ENCODE data around the gene OR2AJ1.

OR2AJ1 gene, protein sequence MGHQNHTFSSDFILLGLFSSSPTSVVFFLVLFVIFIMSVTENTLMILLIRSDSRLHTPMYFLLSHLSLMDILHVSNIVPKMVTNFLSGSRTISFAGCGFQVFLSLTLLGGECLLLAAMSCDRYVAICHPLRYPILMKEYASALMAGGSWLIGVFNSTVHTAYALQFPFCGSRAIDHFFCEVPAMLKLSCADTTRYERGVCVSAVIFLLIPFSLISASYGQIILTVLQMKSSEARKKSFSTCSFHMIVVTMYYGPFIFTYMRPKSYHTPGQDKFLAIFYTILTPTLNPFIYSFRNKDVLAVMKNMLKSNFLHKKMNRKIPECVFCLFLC

DNA sequence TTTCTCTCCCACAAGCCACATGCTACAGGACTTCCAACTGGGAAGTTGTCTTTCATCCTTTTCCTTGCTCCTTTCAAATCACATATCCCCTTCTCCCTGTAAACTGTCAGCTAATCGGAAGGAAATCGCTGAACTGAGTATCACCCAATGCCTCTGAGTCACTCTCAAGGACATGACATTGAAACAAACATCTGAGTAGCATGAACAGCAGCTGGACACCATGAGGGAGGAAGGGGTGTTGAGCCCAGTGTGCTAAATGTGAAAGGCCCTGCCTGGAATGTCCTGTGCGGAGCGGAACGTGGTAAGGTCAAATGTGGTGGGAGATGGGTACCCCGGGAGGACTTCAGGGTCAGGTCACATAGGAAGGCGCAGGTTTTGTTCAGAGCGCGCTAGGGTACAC is at the start of gene OR2AJ1:
Gene OR2AJ1 (plus strand): TSS at position 22 of the 400 bp plus-strand sequence. CDS start 8,880 bp downstream, outside the sequence.
- DNase-seq (ENCODE audit: low read depth, low spot score) = no peak

DNA sequence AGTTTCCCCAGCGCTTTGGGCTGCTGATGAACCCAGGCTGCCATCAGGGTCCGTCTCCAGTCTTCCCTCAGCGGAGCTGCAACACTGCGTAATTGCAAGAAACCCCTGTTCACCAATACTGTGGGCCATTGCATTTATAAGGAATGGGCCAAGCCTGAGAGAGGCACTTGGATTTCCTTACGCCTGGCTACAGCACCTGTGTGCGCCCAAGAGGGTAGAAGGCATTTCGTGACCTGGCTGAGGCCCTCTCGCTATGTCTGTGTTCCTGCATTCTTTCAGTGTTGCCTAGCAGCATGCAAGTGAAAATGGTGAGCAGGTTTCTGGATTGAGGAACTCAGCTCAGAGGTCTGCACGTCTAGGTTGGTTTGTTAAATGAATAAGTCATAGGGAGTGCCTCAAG is 41.3 kb upstream of the OR2AJ1 start:
- DNase-seq (ENCODE audit: low read depth, low spot score) = no peak

DNA sequence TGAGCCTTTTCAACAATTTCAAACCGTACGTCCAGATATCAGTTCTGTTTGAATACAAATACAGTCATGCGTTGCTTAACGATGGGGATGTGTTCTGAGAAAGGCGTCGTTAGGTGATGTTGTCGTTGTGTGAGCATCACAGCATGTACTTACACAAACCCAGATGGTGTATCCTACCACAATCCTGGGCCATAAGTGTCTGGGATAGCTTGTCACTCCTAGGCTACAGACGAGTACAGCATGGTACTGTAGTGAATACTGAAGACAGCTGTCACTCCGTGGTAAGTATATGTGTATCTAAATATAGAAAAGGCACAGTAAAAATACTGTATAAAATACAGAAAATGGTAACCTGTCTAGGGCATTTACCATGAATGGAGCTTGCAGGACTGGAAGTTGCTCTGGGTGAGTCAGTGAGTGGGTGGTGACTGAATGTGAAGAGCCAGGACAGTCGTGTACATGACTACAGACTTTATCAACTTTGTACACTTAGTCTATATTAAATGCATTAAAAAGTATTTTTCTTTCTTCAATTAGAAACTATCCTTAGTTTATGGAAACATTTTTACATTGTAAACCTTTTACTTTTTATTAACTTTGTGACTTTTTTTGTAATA is 39.8 kb upstream of the OR2AJ1 start:
- no peak for DNase-seq (ENCODE audit: low read depth, low spot score)

DNA sequence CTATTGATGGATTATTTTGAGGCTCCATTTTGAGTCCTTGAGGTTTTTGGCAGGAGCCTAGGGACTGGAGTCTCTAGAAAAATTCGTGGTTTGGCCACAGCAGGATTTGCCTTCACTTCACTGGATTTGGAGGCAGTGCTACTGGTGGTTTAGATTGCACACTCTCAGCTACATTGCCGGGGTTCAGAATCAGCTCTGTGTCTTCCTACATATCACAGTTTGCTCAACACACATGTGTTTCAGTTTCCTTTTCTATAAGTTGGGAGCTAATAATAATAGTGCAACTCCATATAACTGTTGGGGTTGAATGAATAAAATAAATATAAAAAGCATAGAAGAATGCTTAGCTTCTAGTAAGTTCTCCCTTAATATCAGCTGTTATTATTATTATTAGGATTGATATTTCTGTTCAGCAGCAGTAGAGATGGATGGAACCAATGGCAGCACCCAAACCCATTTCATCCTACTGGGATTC is 29.5 kb upstream of the OR2AJ1 start, which contains the start of gene OR2W3:
Gene OR2W3 (plus strand): TSS at position 425 of the 475 bp plus-strand sequence. CDS start 0 bp downstream, at position 425.
- DNase-seq (ENCODE audit: low read depth, low spot score) = no peak

DNA sequence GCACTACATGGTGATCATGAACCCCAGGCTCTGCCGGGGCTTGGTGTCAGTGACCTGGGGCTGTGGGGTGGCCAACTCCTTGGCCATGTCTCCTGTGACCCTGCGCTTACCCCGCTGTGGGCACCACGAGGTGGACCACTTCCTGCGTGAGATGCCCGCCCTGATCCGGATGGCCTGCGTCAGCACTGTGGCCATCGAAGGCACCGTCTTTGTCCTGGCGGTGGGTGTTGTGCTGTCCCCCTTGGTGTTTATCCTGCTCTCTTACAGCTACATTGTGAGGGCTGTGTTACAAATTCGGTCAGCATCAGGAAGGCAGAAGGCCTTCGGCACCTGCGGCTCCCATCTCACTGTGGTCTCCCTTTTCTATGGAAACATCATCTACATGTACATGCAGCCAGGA is 28.7 kb upstream of the OR2AJ1 start:
- no peak for DNase-seq (ENCODE audit: low read depth, low spot score)

DNA sequence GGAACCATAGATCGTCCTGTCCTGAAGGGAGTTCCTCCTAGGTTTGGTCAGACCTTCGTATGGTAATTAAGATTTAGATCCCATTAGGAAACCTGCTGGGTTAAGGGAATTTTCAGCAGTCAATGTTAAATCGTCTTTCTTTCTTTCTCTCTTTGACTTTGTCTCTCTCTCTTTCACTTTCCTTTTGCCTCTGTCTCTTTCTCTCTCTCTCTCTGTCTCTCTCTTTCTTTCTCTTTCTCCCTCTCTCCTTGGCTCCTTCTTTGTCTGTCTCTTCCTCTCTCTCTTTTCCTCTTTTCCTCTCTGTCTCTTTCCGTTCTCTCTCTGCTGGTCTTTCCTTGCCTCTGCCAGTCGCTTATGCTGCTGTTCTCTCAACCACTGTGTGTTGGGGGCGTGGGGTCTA is 20.6 kb upstream of the OR2AJ1 start:
- DNase-seq (ENCODE audit: low read depth, low spot score) = no peak

DNA sequence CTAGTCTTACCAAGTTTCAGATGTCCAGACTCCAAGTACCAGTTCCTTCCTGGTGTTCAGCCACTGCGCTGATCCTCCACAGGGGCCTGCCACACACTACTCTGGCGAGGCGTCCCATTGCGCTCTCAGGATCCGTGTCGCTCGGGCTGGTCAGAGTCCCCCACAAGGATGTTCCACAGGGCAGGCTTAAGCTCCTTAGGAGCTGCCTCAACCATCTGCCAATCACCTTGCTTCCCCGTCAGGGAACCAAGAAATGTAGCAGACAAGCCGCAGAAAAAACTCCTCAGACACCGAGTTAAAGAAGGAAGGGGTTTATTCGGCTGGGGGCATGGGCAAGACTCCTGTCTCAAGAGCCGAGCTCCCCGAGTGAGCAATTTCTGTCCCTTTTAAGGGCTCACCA is 19.5 kb upstream of the OR2AJ1 start:
- no peak for DNase-seq (ENCODE audit: low read depth, low spot score)

DNA sequence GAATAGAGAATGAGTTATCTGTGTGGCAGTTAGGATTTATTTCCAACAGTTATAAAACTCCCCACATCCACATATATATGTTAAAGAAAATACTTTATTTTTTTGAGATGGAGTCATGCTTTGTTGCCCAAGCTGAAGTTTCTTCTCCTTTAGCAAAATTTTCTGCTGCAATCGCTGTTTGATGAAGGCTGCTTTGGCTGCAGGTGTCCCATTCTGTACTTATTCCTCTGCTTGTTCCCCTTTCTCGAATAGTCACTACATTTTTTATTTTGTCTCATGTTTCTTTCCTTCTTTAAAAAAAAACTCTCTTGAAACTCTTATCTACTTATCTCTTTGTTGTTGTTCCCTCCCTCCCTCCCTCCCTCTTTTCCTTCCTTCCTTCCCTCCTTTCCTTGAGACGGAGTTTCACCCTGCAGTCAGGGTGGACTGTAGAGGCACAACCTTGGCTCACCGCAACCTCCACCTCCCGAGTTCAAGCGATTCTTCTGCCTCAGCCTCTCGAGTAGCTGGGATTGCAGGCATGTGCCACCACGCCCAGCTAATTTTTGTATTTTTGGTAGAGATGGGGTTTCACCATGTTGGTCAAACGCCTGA is 18.7 kb upstream of the OR2AJ1 start:
- no peak for DNase-seq (ENCODE audit: low read depth, low spot score)

DNA sequence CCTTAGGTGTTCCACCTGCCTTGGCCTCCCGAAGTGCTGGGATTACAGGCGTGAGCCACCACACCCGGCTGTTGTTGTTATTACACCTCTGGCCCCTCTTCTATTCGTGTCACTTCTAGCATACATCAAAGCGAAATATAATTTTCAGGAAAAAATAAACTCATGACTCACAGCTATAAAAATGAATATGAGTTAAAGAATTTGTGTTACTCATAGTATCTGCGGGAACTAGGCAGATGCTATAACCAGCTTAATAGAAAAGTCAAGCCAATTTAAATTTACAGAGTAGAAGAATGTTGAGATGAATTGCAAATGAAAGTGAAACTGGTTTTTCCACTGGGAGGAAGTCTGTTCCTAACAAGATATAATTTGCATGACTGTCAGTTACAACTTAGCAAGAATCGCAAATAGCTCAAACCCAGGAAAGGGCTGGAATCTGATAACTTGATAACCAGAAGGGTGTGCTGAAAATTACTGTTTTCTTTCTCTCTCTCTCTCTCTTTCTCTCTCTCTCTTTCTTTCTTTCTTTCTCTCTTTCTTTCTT is 18.1 kb upstream of the OR2AJ1 start:
- DNase-seq (ENCODE audit: low read depth, low spot score) = no peak

DNA sequence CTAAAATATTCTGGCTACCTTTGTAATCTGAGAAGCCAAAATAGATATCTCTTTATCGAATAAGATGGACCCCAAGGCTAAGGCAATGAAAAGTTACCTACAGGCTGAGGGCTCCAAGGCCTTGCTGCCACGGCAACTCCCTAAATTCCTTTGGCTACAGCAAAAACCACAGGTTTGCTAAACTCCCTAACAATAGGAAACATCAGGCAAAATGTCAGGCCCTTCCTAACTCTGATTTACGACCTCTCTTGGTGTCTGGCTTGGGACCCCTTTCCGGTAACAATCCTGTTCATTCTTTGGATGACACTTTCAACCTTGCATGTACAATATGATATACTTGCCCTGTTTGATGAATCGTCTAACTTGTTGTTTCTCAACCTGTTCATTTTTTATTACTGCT is 15.9 kb upstream of the OR2AJ1 start:
- no peak for DNase-seq (ENCODE audit: low read depth, low spot score)

DNA sequence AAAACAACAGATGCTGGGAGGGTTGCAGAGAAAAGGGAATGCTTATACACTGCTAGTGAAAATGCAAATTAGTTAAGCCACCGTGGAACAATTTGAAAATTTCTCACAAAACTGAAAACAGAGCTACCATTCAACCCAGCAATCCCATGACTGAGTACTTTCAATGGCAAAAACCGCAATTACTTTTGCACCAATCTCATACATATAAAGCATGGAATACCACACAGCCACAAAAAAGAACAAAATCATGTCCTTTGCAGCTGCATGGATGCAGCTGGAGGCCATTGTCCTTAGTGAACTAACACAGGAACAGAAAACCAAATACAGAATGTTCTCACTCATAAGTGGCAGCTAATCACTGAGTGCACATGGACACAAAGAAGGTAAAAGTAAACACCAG is 10.9 kb upstream of the OR2AJ1 start:
- no peak for DNase-seq (ENCODE audit: low read depth, low spot score)

DNA sequence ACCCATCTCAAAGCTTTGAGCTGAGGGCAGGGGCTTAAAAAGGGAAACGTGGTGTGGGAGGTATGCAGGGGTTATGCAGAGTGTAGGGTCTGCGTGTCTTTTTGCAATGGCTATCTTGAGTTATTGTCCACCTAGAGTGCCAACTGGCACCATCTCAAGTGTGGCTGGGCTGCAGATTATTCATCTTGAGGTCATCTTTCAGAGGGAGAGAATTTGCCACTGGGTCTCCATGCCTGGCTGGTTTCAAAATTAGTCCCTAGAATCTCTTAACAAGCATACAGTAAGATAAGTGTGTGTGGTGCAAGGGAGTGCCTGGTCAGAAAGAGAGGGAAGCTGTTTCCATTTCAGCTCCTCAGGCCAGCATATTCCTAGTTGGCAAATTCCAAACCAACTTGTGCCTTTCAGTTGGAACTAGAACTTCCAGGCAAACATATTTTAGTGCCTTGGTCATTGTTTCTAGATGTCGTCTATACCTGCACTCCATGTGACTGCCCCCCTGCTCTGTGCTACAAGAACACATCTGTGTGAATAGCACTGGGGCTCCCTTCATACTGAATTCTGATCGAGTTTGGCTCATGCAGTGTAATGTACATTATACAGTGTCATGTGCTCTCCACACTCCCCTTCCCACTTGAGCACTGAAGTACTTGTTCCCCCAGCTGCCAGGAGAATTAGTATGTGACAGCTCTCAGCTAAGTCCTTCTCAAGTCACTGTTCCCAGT is 9.6 kb upstream of the OR2AJ1 start:
- no peak for DNase-seq (ENCODE audit: low read depth, low spot score)

DNA sequence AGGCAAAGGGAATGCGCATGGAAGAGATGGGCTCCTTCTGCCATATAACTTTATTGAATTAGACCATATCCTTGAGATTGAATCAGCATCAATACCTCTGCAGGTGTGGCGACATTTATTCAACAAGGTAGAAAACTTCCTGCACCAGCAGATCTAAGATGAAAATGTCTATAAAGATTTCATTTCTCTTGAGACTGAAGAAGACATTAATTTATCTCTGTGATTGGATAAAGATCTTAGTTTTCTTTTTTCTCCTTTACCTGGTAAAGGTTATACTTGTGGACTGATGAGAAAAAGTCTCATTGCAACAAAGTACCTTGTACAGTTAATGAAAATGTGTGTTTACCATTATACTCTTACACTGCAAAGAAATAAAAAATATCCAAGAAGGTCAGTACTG is 4.7 kb upstream of the OR2AJ1 start, which contains the start of gene OR2T8:
Gene OR2T8 (plus strand): TSS at position 301 of the 400 bp plus-strand sequence. CDS start 766 bp downstream, outside the sequence.
- DNase-seq (ENCODE audit: low read depth, low spot score) = no peak

DNA sequence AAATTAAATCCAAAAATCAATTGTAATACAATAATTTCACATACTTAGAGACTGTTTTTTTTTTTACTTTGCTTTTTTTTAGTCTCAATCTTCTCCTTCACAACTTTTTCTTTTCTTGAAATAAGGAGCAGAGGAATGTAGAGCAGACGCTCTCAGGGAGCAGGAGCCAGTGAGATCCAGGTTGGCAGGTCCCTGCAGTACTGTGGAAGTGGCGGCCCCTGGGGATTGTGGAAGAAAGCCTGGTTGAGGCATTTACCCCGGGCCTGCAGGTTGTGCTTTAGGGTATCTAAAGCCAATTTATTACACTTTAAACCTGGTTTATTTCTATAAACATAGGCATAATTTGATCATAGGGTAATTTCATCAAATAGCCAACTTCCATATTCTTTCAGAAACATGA is 748 bp upstream of the OR2AJ1 start:
- DNase-seq (ENCODE audit: low read depth, low spot score) = no peak

DNA sequence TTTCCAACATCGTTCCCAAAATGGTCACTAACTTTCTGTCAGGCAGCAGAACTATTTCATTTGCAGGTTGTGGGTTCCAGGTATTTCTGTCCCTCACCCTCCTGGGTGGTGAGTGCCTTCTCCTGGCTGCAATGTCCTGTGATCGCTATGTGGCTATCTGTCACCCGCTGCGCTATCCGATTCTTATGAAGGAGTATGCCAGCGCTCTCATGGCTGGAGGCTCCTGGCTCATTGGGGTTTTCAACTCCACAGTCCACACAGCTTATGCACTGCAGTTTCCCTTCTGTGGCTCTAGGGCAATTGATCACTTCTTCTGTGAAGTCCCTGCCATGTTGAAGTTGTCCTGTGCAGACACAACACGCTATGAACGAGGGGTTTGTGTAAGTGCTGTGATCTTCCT is 9.3 kb downstream of the OR2AJ1 start:
- no peak for DNase-seq (ENCODE audit: low read depth, low spot score)

DNA sequence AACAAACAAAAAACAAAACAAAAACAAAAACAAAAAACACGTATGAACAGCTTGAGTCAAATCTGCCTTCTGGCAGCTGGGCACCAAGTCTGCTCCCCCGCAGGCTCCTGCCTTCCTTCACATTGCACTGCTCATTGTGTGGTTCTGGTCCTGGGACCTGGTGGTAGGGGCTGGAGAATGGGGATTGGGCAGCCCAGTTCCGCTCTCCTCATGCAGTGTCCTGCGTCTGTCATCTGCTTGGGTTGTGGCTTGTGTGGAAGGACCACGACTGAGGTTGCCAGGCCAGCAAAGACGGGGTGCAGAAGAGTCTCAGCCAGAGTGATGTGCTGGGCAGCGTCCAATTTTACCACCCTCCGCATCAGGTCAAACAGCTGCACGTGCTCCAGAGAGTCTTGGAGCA is 11.1 kb downstream of the OR2AJ1 start:
- no peak for DNase-seq (ENCODE audit: low read depth, low spot score)

DNA sequence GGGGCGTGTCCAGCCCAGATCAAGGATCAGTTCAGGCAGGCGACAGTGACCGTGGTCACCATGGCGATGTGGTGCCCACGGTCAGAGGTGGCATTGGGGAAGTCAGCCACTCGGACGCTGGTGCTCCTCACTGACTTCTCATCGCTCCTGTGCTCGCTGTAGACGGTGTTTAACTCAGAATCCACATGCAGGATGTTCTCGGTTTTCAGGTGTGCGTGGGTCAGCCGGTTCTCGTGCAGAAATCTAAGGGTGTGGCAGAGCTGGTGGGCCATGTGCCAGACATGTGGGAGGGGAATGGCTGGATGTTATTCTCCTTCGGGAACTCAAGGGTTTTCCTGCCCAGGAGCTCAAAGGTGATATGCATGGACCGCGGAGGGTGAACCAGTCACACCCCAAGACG is 11.7 kb downstream of the OR2AJ1 start:
- DNase-seq (ENCODE audit: low read depth, low spot score) = no peak

DNA sequence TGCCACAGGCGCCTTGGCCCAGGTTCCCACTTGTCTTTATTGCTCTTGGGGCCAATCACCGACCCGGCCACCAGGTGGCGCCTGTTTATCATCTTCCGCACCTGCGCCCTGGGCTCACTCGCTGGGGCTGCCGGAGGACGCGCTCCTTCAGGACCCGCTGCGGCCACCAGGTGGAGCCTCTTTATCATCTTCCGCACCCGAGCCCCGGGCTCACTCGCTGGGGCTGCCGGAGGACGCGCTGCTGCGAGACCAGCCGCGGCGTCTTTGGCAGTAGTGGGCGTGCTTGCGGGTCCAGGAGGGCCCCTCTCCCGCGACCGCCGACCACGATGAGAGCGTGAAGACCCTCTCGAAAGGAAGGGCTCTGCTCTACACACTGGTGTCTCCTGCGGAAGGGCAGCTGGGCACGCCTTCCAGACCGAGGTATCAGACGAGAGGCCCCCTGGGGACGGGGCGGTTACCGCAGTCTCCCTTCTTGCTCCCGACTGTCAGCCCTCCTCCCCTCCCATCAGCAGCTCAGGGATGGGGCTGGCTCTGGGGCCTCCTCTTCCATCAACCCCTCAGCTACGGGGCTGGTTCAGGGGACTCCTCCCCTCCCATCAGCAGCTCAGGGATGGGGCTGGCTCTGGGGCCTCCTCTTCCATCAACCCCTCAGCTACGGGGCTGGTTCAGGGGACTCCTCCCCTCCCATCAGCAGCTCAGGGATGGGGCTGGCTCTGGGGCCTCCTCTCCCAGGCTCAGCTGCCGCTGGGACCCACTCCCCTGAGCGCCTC is 12.5 kb downstream of the OR2AJ1 start:
- DNase-seq (ENCODE audit: low read depth, low spot score) = peak; percentile 56

DNA sequence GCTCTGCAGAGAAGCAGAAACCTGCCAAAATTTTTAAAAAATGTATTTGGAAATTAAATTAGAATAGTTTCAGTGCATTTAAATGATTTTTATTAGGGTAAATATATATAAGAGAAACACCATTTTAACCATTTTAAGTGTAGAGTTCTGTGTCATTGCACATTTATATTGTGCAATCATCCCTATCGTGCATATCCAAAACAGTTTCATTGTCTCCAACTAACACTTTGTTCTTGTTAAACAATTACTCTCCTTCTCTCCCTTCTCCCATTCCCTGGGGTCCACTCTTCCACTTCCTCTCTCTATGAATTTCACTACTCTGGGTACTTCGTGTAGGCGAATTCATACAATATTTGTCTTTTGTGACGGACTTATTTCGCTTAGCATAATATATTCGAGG is 17.9 kb downstream of the OR2AJ1 start:
- no peak for DNase-seq (ENCODE audit: low read depth, low spot score)

DNA sequence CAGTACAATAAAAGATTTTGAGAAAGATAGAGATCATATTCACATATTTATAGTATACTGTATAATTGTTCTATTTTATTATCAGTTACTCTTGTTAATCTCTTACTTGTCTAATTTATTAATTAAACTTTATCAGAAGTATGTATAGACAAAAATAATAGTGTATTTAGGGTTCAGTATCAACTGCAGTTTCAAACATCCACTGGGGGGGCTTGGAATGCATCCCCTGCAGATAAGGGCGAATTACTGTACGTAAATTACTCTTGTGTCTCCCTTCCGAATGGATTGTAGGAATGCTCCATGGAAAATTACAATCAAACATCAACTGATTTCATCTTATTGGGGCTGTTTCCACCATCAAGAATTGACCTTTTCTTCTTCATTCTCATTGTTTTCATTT is 23.9 kb downstream of the OR2AJ1 start, which contains the start of gene OR2L8:
Gene OR2L8 (plus strand): TSS at position 301 of the 400 bp plus-strand sequence. CDS start 0 bp downstream, at position 301.
- DNase-seq (ENCODE audit: low read depth, low spot score) = no peak

DNA sequence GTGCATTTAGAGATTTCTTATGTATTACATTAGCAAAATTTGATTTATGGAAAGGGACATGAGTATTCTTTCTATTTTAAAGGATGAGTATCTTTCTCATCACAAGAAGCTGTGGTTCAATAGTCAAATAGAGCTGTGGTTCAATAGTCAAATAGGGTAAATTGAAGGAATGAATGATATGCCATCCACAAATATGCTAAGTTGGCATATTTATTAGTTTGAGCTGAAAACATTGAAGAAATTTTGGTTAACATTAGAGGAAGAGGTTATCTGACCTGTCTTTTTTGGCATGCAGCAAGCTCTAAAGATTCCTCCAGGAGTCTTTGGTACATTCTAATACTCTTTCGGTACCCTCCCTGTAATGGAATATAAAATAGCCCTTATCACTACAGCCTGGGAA is 28.7 kb downstream of the OR2AJ1 start:
- DNase-seq (ENCODE audit: low read depth, low spot score) = no peak

Measured in activated CD4-positive, CD25-positive, alpha-beta regulatory T cell treated with anti-CD3 and anti-CD28 coated beads, Interleukin-2, amount 50 U/mL, for 16 hours (primary cell).